Hepatocyte (in vitro differentiated cells): ENCODE data around the gene MUC15. TPM values are rescaled to one million over a fixed set of nuclear protein-coding genes. Genes with fewer than 3 reads are reported as not detected.

Experiments used
- DNase-seq: peaks from one replicate; pipeline ENCODE4 v3.0.0-alpha.2; 2016; ENCODE audit warnings: low spot score
- H2AFZ ChIP-seq: fragments of 200-600 bp; sonication (generic); 2 replicates; pipeline ENCODE4 v1.6.0; 2016; ENCODE audit warnings: antibody characterized with exemption, mild to moderate bottlenecking
- H3K27ac ChIP-seq: fragments of 200-600 bp; sonication (generic); 2 replicates; pipeline ENCODE4 v1.5.1; 2016; ENCODE audit warnings: mild to moderate bottlenecking
- H3K27me3 ChIP-seq: fragments of 200-600 bp; sonication (generic); 2 replicates; pipeline ENCODE4 v1.6.1; 2016
- H3K36me3 ChIP-seq: fragments of 200-600 bp; sonication (generic); replicated peaks from 2 replicates; pipeline ENCODE4 v1.5.1; 2016; ENCODE audit warnings: low read depth; ENCODE audit not compliant: insufficient read depth
- H3K4me1 ChIP-seq: fragments of 200-600 bp; sonication (generic); 2 replicates; pipeline ENCODE4 v1.5.1; 2016; ENCODE audit warnings: mild to moderate bottlenecking, moderate library complexity; ENCODE audit not compliant: insufficient read depth
- H3K4me2 ChIP-seq: fragments of 200-600 bp; sonication (generic); 2 replicates; pipeline ENCODE4 v1.6.0; 2016
- H3K4me3 ChIP-seq: fragments of 200-600 bp; sonication (generic); 2 replicates; pipeline ENCODE4 v1.5.1; 2016; ENCODE audit warnings: mild to moderate bottlenecking
- H3K79me2 ChIP-seq: fragments of 200-600 bp; sonication (generic); 2 replicates; pipeline ENCODE4 v1.6.0; 2017; ENCODE audit warnings: mild to moderate bottlenecking
- H3K9me2 ChIP-seq: fragments of 200-600 bp; sonication (generic); replicated peaks from 2 replicates; pipeline ENCODE4 v1.6.0; 2017; ENCODE audit warnings: mild to moderate bottlenecking; ENCODE audit not compliant: insufficient read depth
- H3K9me3 ChIP-seq: fragments of 200-600 bp; sonication (generic); 2 replicates; pipeline ENCODE4 v1.5.1; 2016; ENCODE audit warnings: low read depth, mild to moderate bottlenecking
- H4K20me1 ChIP-seq: fragments of 200-600 bp; sonication (generic); 2 replicates; pipeline ENCODE4 v1.6.0; 2016; ENCODE audit warnings: mild to moderate bottlenecking; ENCODE audit not compliant: insufficient read depth, poor library complexity, severe bottlenecking
- EZH2 ChIP-seq: fragments of 200-600 bp; sonication (generic); IDR thresholded peaks from 2 replicates; pipeline ENCODE4 v1.6.1; 2016; ENCODE audit warnings: antibody characterized with exemption, mild to moderate bottlenecking, borderline replicate concordance
- EZH2phosphoT487 ChIP-seq: fragments of 200-600 bp; sonication (generic); IDR thresholded peaks from one replicate; pipeline ENCODE4 v1.6.1; 2018; ENCODE audit warnings: antibody characterized with exemption, mild to moderate bottlenecking, low read depth, moderate library complexity; ENCODE audit not compliant: unreplicated experiment, severe bottlenecking
- WGBS: methylation state at CpG from one replicate; pipeline ENCODE4 v1.1.6; 2016; ENCODE audit warnings: low lambda C conversion rate; ENCODE audit errors: missing lambda C conversion rate; 5-methylcytosine and 5-hydroxymethylcytosine counted together
- polyA plus RNA-seq: library from polyadenylated mRNA; unstranded; fragments of >200 nt; fragmentation: Nextera tagmentation; extraction: Ambion mirVana; gene quantifications from 2 replicates; pipeline ENCODE4 v1.2.1, GENCODE V29; 2016
- total RNA-seq: library from RNA; depleted of rRNA; stranded (reverse); fragments of >200 nt; gene quantifications from 2 replicates; pipeline ENCODE4 v1.2.3, GENCODE V29; 2014
- TF ChIP-seq, protein P1 (sequence below): fragments of 200-600 bp; sonication (generic); IDR thresholded peaks from 2 replicates; pipeline ENCODE4 v1.5.1; 2016; ENCODE audit warnings: antibody characterized with exemption, mild to moderate bottlenecking; ENCODE audit not compliant: poor library complexity

MUC15 gene
- total and polyA plus RNA-seq, 2 experiments from 2014 or later: 0.73 TPM; not detected in 1

DNA sequence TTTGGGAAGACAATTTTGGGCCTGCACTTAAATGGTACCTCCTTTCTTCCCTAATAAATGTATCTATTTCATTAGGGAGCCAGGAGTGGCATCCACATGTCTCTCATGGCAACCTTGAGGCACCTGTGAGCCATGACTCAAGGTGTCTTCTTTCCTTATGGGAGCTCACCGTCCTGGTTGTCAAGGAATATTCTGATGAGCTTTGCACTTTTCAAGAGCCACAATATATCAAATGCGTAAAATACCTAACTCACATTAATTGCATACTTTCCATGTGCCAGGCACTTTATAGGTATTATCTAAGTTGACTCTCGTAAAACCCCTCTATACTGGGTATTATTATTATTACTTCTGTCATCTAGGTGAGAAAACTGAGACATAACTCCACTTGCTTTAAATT is 32.5 kb downstream of the MUC15 start:
- Histone ChIP-seq H2AFZ (no peak overlapping the region), H3K36me3 (no peaks in the 10 kb centered on the region), H3K4me2 (no peak overlapping the region), H3K4me1 (no peaks in the 10 kb centered on the region), H3K27me3 (no peaks in the 10 kb centered on the region), H4K20me1 (no peaks in the 10 kb centered on the region), H3K9me3 (no peaks in the 10 kb centered on the region), H3K9me2 (no peaks in the 10 kb centered on the region), H3K27ac (no peak overlapping the region), H3K79me2 (no peaks in the 10 kb centered on the region), H3K4me3 (no peak overlapping the region)
- TF ChIP-seq, protein P1, sequence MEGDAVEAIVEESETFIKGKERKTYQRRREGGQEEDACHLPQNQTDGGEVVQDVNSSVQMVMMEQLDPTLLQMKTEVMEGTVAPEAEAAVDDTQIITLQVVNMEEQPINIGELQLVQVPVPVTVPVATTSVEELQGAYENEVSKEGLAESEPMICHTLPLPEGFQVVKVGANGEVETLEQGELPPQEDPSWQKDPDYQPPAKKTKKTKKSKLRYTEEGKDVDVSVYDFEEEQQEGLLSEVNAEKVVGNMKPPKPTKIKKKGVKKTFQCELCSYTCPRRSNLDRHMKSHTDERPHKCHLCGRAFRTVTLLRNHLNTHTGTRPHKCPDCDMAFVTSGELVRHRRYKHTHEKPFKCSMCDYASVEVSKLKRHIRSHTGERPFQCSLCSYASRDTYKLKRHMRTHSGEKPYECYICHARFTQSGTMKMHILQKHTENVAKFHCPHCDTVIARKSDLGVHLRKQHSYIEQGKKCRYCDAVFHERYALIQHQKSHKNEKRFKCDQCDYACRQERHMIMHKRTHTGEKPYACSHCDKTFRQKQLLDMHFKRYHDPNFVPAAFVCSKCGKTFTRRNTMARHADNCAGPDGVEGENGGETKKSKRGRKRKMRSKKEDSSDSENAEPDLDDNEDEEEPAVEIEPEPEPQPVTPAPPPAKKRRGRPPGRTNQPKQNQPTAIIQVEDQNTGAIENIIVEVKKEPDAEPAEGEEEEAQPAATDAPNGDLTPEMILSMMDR: no peak
- TF ChIP-seq EZH2phosphoT487: no peak
- no peak for TF ChIP-seq EZH2
- no peak for DNase-seq
- 91% methylated on average over 3 of the region's 3 CpGs for WGBS

DNA sequence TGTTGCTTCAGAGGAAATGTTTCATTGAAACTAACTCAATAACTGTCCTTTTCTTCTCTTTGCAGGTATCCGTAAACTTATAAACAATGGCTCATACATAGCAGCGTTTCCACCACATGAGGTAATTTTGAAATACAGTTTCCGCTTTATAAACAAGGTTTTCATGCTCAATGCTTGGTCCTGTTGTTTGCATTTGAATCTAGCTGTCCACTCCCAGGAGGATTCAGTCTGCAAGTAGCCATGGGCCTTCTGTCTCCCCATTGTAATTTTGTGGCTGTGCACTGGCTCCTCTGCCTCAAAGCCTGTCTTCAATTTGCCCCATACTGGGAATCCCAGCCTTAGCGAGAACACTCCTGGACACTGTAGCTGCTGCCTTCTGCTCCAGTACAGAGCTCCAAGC is 34.7 kb downstream of the MUC15 start:
- no peaks in the 10 kb centered on the region for H3K27me3 ChIP-seq
- H2AFZ ChIP-seq: no peak overlapping the region
- no peak overlapping the region for H3K4me2 ChIP-seq
- H3K36me3 ChIP-seq: no peaks in the 10 kb centered on the region
- 89% methylated on average over 4 of the region's 4 CpGs for WGBS
- H3K79me2 ChIP-seq: no peaks in the 10 kb centered on the region
- no peak overlapping the region for H3K27ac ChIP-seq
- no peaks in the 10 kb centered on the region for H4K20me1 ChIP-seq
- TF ChIP-seq, protein P1: no peak
- TF ChIP-seq EZH2: no peak
- no peak for TF ChIP-seq EZH2phosphoT487
- H3K4me3 ChIP-seq: no peak overlapping the region
- no peaks in the 10 kb centered on the region for H3K4me1 ChIP-seq
- no peaks in the 10 kb centered on the region for H3K9me3 ChIP-seq
- DNase-seq: no peak
- no peaks in the 10 kb centered on the region for H3K9me2 ChIP-seq

DNA sequence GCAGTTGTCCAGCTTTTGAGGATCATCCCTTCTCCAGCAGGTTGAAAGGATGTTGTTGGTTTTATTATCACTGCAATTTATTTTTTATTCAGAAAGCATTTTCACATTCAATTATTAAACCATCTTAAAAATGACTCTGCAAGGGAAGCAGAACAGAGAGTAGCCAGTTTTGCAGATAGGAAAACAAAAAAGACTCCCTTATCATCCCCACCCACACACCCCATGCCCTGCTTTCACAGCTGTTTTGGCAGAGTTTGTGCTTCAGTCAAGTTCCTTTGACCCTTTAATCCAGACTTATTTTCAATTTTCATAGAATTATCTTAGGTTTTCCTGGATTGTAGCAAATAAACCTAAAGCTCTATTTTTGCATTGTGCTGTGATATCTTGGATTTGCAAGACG is 44.4 kb downstream of the MUC15 start:
- H3K36me3 ChIP-seq: no peaks in the 10 kb centered on the region
- no peaks in the 10 kb centered on the region for H3K27me3 ChIP-seq
- 67% methylated on average over 1 of the region's 1 CpG for WGBS
- H3K9me2 ChIP-seq: no peaks in the 10 kb centered on the region
- DNase-seq: no peak
- H3K4me1 ChIP-seq: no peaks in the 10 kb centered on the region
- no peak overlapping the region for H3K4me2 ChIP-seq
- H3K9me3 ChIP-seq: no peaks in the 10 kb centered on the region
- no peak overlapping the region for H3K4me3 ChIP-seq
- no peaks in the 10 kb centered on the region for H4K20me1 ChIP-seq
- H3K27ac ChIP-seq: no peak overlapping the region
- H2AFZ ChIP-seq: no peak overlapping the region
- TF ChIP-seq EZH2 (no peak), EZH2phosphoT487 (no peak)
- no peaks in the 10 kb centered on the region for H3K79me2 ChIP-seq

DNA sequence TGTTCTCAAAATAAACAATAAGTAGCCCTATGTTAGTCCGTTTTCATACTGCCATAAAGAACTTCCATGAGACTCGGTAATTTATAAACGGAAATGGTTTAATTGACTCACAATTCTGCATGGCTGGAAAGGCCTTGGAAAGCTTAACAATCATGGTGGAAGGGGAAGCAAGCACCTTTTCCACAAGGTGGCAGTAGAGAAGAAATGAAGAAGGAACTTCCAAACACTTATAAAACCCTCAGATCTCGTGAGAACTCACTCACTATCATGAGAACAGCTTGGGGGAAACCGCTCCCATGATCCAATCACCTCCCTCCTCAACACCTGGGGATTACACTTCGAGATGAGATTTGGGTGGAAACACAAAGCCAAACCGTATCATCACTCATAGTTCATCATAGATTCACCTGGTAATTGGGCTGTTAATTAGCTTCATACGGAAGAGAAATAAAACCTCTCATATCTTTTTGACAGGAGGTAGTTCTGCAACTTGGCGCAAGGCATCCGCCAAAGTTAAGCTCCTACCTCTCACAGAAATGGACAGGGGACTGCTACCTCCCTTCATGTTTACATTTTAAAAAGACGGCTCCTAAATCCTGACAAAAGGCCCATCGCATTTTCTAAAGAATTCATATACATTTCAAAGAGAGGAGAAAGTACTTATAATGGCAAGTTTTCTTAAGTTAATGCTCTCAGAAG is 49.0 kb downstream of the MUC15 start:
- DNase-seq: peak; percentile 30
- Histone ChIP-seq H3K9me2 (no peaks in the 10 kb centered on the region), H3K4me2 (peak overlapping the region; percentile 11), H3K79me2 (no peaks in the 10 kb centered on the region), H4K20me1 (no peaks in the 10 kb centered on the region), H3K4me1 (no peaks in the 10 kb centered on the region), H3K27ac (no peak overlapping the region), H3K9me3 (no peaks in the 10 kb centered on the region), H2AFZ (peak overlapping the region; percentile 24), H3K36me3 (no peaks in the 10 kb centered on the region), H3K27me3 (no peaks in the 10 kb centered on the region), H3K4me3 (no peak overlapping the region)
- TF ChIP-seq, protein P1: peak; percentile 33
- TF ChIP-seq EZH2phosphoT487: no peak
- WGBS: 48% methylated on average over 12 of the region's 12 CpGs
